GM21737 (cell line): ENCODE results near the gene GAB1.

Source experiments
- ATAC-seq: cut with Tn5 transposase; IDR thresholded peaks from one replicate; pipeline ENCODE4 v1.9.1; 2021; ENCODE audit warnings: mild to moderate bottlenecking, moderate library complexity; ENCODE audit not compliant: unreplicated experiment

GAB1 gene

DNA sequence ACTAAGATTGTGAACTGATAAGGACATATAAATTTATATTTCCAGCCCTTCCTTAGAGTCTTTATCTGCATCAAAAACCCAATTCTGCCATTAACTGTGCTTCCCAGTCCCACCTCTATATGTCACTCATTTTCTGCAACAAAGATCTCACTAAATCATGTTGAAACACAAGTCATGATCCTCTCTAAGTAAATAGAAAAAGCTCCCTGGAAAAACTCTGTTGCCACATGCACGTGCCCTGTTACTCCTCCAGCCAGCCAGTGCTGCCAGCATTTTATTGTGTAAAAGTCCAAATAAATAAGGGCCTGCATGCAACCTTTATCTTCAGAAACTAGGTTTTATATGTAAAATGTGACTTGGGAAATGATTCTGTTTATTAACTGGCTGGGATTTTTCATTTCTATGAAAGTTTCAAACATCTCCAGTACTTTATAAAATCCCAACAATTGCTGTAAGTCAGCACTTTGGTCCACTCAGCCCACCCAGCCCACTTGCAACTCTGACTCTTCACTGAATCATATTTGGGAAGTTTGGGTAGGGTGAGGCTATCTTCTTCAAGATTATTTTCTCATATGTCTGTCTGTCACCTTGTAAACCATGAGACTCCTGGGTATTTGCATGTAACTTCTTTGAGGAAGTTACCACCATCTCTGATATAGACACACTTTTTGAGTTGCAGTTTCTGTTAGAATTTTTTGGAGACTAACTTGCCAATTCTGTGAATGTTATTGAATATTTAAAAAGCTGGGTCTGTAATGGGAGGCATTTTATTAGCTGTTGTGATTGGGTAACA lies 136.9 kb downstream of the GAB1 start:
- no peak for ATAC-seq

DNA sequence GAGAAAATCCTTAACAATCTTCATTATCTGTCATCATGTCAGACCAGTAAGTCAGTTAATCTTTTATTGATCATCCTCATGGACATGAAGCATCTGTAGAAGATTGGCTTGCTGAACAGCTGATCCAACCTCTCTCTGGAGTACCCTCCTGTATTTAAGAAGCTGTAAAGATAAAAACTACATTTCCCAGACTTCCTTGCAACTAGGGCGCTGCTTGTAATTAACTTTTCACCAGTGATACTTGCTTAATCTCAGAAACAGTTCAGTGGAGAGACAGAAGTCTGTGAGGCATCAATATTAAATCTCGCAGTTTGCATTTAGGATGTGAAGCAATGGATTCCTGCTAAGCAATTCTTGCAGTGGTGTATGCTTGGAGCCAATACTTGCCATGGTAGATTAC lies 140.8 kb downstream of the GAB1 start:
- ATAC-seq: no peak

DNA sequence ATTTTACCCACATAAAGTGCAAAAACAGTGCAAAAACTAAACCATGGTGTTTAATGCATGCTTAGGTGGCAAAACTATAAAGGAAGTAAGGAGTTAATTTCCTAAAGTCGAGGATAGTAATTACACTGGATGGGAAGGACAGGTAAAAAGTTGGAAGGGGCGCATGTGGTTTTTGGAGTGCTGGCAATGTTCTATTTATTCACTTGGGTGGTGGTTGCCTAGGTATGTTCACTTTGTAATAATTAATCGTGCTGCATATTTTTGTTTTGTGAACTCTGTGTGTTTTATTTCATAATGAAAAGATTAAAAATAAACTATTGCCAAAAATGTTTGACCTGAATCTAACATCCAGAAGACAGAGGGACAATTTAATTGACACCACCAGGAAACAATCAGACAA lies 144.7 kb downstream of the GAB1 start:
- no peak for ATAC-seq

DNA sequence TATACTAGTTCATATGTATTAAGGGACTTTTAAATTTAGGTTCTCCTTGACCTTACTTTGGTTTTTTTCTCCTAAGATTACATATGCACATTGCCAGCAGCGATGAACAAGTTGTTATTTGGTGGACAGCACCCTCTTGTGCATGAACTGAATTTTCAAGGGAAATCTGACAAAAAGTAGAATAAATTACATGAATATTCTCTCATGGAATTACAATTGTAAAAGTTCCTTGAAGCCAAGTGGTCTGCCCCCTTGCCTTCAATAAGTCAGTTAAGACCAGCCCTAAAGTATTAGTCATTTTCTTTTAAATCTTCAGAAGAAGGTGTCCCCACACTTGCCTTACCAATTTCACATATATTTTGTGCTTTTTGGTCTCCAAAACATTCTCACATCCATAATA lies 146.2 kb downstream of the GAB1 start:
- ATAC-seq: no peak

DNA sequence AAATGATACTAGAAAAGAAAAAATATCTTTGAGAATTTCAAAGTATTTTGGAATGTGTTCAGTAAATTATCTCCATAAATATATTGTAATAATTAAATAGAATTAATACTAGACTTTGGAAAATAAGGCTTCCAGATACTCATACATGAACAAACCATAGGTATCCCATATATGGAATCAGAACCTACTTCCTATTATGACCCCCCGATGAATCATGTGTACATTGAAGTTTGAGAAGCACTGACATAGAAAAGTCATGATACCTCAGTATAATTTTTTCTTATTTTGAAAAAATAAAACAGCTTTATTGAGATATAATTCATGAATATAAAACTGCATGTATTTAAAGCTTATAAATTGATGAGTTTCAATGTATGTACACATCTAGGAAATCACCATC lies 149.6 kb downstream of the GAB1 start:
- no peak for ATAC-seq

DNA sequence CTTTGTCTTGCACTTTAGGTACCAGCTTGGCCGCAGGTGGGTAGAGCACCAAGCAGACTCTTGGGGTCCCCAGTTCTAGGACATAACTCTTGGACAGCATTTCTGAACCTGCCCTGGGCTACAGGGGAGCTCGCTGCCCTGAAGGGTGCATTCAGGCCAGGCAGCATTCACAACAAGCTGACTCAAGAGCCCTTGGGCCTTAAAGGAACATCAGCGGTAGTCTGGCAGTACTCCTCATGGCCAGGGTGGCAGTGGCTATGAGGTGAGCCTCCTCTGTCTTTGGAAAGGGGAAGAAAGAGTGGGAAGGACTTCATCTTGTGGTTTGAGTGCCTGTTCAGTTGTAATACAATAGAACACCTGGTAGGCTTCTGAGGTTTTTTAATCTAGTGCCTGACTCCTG lies 152.0 kb downstream of the GAB1 start:
- ATAC-seq: no peak

DNA sequence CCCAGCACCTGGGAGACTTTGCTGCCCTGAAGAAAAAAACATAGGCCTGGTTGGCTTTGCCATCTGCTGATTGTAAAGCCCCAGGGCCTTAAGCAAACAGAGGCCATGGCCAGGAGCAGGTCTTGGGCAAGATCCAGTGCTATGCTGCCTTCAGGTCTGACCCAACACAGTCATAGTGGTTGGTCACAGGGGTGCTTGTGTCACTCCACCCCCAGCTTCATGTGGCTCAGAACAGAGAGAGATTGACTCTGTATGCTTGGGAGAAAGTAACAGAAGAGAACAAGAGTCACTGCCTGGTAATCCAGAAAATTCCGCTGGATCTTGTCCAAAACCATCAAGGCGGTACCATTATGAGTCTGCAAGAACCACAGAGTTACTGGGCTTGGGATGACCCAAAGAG lies 152.4 kb downstream of the GAB1 start:
- ATAC-seq: no peak

DNA sequence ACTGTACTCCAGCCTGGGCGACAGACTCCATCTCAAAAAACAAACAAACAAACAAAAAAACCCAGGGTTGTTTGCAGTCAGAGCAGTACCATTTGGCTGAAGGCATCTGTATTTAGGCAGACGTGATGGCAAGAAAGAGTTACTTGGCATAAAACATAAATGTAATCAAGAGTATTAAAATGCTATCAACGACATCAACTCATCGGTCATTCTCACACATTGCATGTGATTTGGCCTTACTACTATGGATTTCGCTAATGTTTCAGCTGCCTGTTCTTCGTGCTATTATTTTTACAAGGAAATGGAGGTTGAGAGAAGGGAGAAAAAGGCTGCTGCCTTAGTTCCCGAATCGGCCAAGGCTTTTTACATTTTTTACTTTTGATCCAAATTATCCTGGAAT lies 161.3 kb downstream of the GAB1 start:
- no peak for ATAC-seq

DNA sequence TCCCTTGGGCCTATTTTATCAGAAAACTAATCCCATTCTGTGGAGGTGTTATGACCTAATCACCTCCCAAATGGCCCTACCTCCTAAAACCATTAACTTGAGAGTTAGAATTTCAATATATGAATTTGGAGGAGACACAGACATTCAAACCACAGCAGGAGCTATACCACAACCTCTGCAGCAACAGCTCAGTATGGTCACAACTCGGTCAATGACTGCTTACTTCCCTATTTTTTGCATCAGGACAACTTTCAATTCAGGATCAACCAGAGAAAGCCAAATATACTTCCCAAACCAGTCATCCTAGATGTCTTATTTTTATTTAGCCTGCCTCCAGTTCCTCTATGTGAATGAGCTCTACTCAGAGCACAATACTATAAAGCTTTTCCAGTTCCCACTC lies 165.6 kb downstream of the GAB1 start:
- no peak for ATAC-seq

DNA sequence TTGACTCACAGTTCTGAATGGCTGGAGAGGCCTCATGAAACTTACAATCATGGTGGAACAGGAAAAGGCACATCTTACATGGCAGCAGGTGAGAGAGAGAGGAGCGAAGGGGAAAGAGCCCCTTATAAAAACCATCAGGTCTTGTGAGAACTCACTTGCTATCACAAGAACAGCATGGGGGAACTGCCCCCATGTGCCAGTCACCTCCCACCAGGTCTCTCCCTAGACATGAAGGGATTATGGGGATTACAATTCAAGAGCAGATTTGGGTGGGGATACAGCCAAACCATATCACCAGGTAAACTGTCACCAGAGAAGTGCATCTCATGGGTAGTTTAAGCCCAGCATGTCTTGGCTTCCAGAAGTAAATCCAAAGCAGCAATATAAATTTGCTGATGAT lies 169.4 kb downstream of the GAB1 start:
- ATAC-seq: no peak

DNA sequence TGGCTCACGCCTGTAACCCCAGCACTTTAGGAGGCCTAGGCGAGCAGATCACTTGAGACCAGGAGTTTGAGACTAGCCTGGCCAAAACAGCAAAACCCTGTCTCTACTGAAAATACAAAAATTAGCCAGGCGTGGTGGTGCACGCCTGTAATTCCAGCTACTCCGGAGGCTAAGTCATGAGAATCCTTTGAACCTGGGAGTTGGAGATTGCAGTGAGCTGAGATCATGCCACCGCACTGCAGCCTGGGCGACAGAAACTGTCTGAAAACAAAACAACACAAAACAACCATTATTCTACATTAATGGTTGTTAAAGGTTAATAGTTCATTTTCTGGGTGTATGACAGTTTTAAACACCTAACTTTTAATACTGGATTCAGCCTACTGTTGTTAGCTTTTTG lies 175.2 kb downstream of the GAB1 start:
- no peak for ATAC-seq

DNA sequence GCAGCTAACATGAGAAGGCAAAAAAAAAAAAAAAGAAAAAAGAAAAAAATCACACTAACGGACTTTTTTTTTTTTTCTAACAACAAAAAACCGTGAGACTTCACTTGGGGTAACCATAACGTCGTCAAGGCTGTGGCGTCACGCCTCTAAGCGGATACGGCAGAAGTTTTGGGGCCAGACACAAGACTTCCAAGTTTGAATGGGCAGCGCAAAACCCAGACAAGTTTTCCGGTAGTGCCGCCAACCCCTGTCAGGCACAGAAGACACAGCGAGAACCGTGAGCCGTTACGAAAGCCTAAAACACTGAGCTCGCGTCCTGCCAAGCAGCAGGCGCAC lies 176.3 kb downstream of the GAB1 start:
- no peak for ATAC-seq

DNA sequence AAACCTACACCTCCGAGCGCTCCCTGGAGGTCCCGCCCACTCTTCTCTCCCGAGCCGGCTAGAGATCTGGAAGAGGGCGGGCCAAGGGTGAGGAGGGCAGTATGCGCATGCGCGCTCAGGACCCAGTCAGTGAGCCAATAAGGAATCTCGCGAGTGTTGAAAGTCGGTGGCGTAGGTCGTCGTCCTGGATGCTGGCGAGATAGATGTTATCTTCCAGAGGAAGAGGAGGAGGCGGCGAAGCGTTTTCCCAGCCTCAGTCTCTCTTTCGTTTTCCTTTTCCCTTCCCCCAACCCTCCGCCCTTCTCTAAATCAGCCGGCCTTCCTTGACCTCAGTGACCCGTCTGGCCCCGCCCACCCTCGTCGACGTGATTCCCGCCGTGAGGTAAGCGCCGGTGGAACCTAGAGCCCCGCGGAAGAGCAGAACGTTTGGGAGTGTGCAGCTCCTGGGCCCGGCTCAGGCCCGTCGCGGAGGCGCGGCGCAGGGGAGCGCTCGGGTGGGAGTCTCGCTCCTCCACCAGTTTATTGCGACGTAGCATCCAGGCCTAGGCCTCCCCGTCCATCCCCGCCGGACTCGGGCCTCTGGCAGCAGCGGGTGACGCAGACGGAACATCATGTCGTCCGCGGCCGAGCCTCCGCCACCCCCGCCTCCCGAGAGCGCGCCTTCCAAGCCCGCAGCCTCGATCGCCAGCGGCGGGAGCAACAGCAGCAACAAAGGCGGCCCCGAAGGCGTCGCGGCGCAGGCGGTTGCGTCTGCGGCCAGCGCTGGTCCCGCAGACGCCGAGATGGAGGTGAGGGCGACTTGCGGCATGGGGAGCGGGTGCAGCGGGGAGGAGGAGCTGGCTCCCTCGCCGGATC lies 176.9 kb downstream of the GAB1 start, which contains the start of gene SMARCA5:
Gene SMARCA5 (plus strand): TSS at position 389 of the 855 bp plus-strand sequence. CDS start 223 bp downstream, at position 612.
- peak; percentile 88 for ATAC-seq

DNA sequence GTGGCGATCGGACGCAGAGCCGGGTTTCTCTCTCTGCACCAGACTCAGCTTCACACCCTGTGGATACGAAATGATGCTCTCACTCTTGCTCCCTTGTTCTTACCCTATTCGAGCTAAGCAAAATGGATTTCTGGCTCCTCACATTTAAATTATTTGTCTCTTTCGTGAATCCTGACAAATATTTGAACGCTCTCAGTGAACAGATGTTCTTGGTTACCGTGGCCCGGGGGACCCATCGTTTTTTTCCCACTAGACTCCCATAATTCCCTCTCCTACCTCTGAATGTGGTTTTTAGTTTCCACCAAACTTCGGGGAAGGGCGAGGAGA lies 177.5 kb downstream of the GAB1 start:
- ATAC-seq: no peak

DNA sequence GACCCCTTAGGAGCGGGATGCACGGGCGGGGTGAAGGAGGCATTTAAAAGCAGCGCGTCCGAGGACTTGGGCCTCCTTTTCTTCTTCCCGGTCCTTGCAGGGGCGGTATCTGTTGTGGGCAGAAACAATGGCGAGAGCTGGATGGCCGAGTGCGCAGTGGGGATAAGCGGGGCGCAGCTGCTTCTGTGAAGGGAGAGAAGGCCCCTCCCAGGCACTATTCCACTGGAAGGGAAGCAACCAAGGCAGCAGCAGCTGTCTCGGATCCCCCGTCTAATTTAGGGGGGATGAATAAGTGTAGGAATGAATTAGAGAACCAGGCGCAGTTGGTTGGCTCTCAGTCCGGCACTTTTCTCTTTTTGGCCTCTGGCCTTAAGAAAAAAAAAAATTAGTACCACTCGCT lies 177.8 kb downstream of the GAB1 start:
- ATAC-seq: no peak

DNA sequence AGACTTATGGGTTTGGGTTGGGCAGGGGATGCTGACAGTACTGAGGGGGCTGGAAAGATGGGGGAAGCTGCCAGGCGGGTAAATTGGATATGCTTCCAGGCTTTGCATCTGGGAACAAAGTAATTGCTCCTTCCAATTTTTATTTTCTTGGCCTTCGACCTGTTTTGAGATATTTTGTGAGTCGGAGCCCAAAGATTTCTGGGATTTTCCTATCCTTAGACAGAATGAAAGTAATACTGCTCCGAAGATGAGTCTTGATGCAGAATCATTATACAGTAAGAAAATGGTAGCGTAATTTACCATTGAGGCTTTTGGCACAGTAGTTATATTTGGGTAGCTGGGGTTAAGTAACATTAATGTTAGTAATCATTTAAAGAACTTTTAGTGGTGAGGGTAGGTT lies 178.2 kb downstream of the GAB1 start:
- no peak for ATAC-seq

DNA sequence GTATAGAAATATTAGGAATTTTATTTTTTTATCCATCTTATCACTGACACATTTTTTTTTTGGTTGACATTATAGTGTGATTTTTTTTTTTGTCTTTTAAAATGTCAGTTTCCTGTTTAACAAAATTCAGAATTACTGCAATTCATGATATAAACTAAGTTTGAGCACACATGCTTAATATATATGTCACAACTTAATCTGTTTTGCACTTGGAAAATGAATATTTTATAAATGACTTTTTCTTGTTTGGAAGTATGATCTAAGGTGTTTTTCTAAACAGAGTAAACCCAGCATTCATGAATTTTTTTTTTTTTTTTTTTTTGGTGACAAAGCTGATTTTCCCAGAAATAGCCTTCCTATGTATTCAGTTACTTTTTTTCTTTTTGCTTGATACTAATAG lies 179.2 kb downstream of the GAB1 start:
- ATAC-seq: no peak

DNA sequence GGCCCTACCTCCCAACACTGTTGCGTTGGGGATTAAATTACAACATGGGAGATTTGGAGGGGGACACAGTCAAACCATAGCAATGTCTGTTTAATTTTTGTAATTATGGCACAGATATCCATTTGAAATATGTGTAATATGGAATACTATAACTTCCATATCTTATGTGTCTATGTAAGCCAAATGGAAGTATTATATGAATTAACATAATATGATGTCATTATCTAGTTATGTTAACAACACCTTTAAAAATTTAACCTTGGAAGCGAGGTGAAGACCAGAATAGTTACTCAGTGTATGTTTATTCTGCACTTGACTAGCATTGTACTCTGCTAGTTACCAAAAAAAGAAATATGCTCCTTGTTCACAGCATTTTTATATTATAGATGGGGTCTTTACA lies 181.1 kb downstream of the GAB1 start:
- no peak for ATAC-seq
